Mononuclear cell (primary cell): ENCODE data around the gene UNC93A. TPM values are rescaled to one million over a fixed set of nuclear protein-coding genes. Genes with fewer than 3 reads are reported as not detected.
"Not testable (repeated sequence)": the region's sequence is repeated elsewhere in the genome, so short reads cannot be mapped to it uniquely, and the experiment has no call there.

Experiments
- H3K27me3 ChIP-seq: 2 replicates; pipeline ENCODE4 v1.6.0; 2011; ENCODE audit warnings: low read length, control low read depth; ENCODE audit not compliant: insufficient read depth
- H3K4me1 ChIP-seq: 2 replicates; pipeline ENCODE4 v1.5.1; 2011; ENCODE audit warnings: mild to moderate bottlenecking, low read length, control low read depth; ENCODE audit not compliant: insufficient read depth
- H3K4me3 ChIP-seq: 2 replicates; pipeline ENCODE4 v1.5.1; 2011; ENCODE audit warnings: mild to moderate bottlenecking, low read length, moderate library complexity
- H3K9me3 ChIP-seq: 2 replicates; pipeline ENCODE4 v1.5.1; 2011; ENCODE audit warnings: low read depth, mild to moderate bottlenecking, control low read depth, low read length
- total RNA-seq: library from RNA; depleted of rRNA; stranded (reverse); fragments of >200 nt; gene quantifications from one replicate; pipeline ENCODE4 v1.2.3, GENCODE V29; 2012

The UNC93A gene
- not detected for total RNA-seq

DNA sequence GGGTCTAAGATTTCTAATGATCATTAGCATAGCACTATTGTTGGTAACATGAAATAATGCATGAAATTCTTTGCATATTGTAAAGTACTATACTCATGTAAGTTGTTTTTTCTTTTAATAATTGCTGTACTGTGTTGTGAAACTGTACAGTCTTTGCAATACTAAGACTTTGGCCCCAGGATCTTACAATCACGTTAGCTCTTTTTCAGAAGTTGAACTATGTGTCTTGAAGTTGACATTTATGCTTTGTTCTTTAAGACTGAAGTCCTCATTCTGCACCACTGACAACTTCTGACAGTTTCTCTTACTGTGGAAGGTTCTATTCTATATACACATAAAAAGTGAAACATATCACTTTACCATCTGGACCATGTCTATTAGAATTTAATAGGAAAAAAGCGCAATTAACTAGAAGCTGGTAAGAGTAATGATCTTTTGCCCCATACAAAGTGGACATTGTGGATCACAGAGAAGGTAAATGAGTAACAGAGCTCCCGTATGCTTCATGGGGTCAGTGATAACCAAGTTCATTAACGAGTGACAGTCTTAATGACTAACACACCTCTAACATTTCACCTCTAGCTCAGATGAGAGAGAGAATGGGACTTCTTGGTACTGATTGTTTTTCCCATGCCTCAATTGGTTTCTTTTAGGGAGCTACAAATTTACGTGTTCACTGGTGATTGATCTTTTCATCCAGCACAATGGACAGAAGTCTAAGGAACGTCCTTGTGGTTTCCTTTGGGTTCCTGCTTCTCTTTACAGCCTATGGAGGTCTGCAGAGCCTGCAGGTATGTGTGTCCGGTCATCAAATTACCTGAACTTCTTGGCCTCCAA lies at the start of gene UNC93A:
TSS of gene UNC93A (plus strand) at position 530 of the 837 bp plus-strand sequence. CDS start at position 705, 175 bp downstream.
- Histone ChIP-seq H3K4me1 (no peaks in the 10 kb centered on the region), H3K27me3 (peaks cover 4% of the 10 kb centered on the region), H3K4me3 (no peak within 1 kb of the TSS), H3K9me3 (no peaks in the 10 kb centered on the region)

GRCh38 chr6:167241321-167242134 lies 49.6 kb upstream of the UNC93A start:
- not testable (repeated sequence) for H3K4me3 ChIP-seq, H3K4me1 ChIP-seq, H3K27me3 ChIP-seq, H3K9me3 ChIP-seq

GRCh38 chr6:167242135-167242506 lies 49.0 kb upstream of the UNC93A start:
- not testable (repeated sequence) for H3K27me3 ChIP-seq, H3K4me1 ChIP-seq, H3K9me3 ChIP-seq, H3K4me3 ChIP-seq

DNA sequence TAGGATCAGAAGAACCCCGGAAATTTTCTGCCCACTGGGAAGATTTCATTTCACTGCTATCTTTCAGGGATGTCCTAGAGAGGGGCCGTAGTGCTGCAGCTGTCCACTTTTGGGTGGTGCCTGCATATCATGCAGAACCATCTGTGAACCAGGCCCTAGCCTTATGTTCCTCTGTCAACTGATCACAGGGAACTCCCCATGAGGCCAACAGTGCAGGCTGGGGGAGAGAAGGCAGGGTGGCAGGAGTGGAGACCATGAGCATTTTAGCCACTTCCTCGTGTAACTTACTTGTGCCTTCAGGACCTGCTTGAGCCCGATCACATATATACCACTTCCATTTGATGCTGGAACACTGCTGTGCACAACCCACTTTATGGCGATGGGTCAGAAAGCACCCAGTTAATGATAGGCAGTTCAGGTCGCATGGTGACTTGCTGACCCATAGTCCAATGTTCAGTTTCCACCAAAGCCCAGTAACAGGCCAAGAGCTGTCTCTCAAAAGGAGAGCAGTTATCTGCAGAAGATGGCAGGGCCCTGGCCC lies 48.5 kb upstream of the UNC93A start:
- not testable (repeated sequence) for H3K4me1 ChIP-seq, H3K27me3 ChIP-seq, H3K9me3 ChIP-seq, H3K4me3 ChIP-seq

DNA sequence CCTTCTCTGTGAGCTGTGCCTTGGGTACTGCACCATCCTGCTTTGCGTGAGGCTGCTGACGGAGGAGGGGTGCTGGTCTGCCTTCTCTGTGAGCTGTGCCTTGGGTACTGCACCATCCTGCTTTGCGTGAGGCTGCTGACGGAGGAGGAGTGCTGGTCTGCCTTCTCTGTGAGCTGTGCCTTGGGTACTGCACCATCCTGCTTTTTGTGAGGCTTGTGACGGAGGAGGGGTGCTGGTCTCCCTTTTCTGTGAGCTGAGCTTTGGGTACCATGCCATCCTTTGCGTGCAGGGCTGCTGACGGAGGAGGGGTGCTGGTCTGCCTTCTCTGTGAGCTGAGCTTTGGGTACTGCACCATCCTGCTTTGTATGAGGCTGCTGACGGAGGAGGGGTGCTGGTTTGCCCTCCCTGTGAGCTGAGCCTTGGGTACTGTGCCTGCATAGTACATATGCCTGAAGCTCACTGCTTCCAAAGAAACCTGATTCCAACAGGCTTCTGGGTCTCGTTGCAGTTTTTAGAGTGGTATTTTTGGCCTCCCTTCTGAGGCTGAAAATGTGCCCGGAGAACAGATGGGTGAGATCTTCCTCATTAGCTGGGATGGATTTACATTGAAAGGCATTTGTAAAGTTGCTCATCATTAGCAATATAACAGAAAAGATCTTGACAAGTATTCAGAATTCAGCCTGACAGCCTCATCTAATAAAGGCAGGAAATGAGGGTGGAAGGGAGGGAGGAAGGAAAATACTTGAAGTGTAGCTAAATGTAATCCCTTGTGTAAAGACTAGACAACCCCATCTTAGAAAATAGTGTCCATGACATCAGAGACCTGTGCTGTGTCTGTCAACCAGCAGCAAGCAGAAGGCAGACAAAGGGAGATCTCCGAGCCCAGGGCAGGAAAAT lies 46.8 kb upstream of the UNC93A start:
- Histone ChIP-seq H3K27me3 (no peaks in the 10 kb centered on the region), H3K4me1 (no peaks in the 10 kb centered on the region), H3K4me3 (no peak overlapping the region), H3K9me3 (no peaks in the 10 kb centered on the region)

GRCh38 chr6:167244991-167245390 lies 46.1 kb upstream of the UNC93A start:
- H3K9me3 ChIP-seq: no peaks in the 10 kb centered on the region
- no peak overlapping the region for H3K4me3 ChIP-seq
- H3K4me1 ChIP-seq: no peaks in the 10 kb centered on the region
- no peaks in the 10 kb centered on the region for H3K27me3 ChIP-seq

GRCh38 chr6:167245591-167245990 lies 45.5 kb upstream of the UNC93A start:
- Histone ChIP-seq H3K4me3 (no peak overlapping the region), H3K4me1 (no peaks in the 10 kb centered on the region), H3K27me3 (no peaks in the 10 kb centered on the region), H3K9me3 (no peaks in the 10 kb centered on the region)

- H3K27me3 ChIP-seq: no peaks in the 10 kb centered on the region
- no peaks in the 10 kb centered on the region for H3K9me3 ChIP-seq
- no peak overlapping the region for H3K4me3 ChIP-seq
- H3K4me1 ChIP-seq: no peaks in the 10 kb centered on the region
These were observed 43.1 kb upstream of the UNC93A start for GRCh38 chr6:167247814-167248595.

GRCh38 chr6:167248878-167249455 lies 42.1 kb upstream of the UNC93A start:
- not testable (repeated sequence) for H3K4me1 ChIP-seq, H3K4me3 ChIP-seq, H3K9me3 ChIP-seq, H3K27me3 ChIP-seq

DNA sequence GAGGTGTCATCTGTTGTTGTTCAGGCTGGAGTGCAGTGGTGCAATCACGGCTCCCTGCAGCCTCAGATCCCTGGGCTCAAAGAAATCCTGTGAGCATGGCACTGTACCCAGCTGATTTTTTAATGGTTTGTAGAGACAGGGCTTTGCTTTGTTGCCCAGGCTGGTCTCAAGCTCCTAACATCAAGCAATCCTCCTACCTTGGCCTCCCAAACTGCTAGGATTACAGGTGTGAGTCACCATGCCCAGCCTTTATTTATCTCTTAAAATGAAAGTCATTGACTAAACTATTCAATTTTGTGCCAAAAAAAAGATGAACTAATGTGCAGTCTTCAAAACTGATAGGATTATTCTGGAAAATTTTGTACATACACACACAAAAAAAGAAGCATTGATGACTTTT lies 38.8 kb upstream of the UNC93A start:
- Histone ChIP-seq H3K27me3 (no peaks in the 10 kb centered on the region), H3K4me3 (no peak overlapping the region), H3K9me3 (no peaks in the 10 kb centered on the region), H3K4me1 (no peaks in the 10 kb centered on the region)

- H3K4me1 ChIP-seq: no peaks in the 10 kb centered on the region
- no peaks in the 10 kb centered on the region for H3K27me3 ChIP-seq
- H3K4me3 ChIP-seq: no peak overlapping the region
These were observed 35.1 kb upstream of the UNC93A start for GRCh38 chr6:167255918-167256553.

DNA sequence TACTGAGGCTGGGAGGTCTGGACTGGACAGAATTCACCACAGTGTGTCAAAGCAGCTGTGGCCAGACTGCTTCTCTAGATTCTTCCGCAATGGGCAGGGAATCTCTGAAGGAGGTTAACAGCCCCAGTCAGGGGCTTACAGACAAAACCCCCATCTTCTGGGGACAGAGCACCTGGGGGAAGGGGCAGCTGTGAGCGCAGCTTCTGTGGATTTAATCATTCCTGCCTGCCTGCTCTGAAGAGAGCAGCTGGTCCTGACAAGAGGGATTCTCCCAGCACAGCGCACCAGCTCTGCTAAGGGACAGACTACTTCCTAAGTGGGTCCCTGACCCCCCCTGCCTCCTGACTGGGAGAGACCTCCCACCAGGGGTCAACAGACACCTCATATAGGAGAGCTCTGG lies 32.5 kb upstream of the UNC93A start:
- Histone ChIP-seq H3K9me3 (no peaks in the 10 kb centered on the region), H3K4me1 (no peaks in the 10 kb centered on the region), H3K4me3 (no peak overlapping the region), H3K27me3 (no peaks in the 10 kb centered on the region)

More at GRCh38 chr6:167255918-167256553, 35.1 kb upstream of the UNC93A start:
- H3K9me3 ChIP-seq: no peaks in the 10 kb centered on the region

DNA sequence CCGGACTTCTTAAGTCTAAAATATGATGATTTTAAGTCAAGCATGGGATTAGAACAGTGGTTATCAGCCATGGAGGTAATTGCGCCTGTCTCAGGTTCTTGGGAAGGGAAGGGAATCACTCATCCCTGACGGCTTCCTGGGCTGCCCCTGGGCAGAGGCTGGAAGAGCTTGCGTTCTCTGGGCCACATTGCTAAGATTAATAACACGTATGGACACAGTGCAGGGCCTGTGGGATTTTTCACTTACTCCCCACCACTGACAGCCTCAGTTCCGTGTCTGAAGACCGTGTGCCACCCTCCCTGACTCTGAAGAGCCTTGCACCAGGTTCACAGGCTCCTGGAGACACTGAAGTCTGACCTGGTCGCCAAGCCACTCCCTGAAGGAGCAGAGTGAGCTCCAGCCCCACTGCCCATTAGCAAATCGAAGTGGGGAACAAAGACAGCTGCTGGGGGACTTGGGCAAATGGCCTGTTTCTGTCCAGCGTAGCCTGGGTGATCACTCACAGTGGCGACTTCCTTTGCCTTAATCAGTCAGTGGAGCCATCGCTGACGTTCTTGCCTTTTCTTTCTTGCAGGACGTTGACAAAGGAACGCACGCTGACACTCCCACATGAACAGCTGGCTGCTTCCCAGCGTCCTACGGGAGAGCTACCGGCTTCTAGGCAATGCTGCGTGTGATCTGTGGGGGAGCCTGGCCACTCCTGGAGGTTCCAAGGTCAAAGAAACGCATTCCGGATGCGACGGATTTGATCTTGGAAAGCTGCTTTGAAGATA lies 24.9 kb upstream of the UNC93A start:
- not testable (repeated sequence) for H3K27me3 ChIP-seq, H3K4me1 ChIP-seq, H3K9me3 ChIP-seq, H3K4me3 ChIP-seq
